HCT116 (cell line): ENCODE data around the gene MARCKSL1. TPM values are rescaled to one million over a fixed set of nuclear protein-coding genes. Genes with fewer than 3 reads are reported as not detected.

Experiments
- total RNA-seq: library from RNA; stranded (reverse); gene quantifications from one replicate; pipeline ENCODE4 v1.2.1, GENCODE V29; 2021; ENCODE audit not compliant: unreplicated experiment

The MARCKSL1 gene
- total RNA-seq, 1 experiment from 2014 or later = 127 TPM

Other genes starting within 250 kb of the MARCKSL1 start
- gene KPNA6, start 228.2 kb downstream of the MARCKSL1 start, total RNA-seq = 79.9 TPM
- gene TXLNA, start 156.6 kb downstream of the MARCKSL1 start, total RNA-seq = 37.2 TPM
- 5.9 TPM for gene CCDC28B, start 135.6 kb downstream of the MARCKSL1 start, total RNA-seq
- 4.7 TPM for gene IQCC, start 130.6 kb downstream of the MARCKSL1 start, total RNA-seq
- gene DCDC2B, start 127.1 kb downstream of the MARCKSL1 start, total RNA-seq = 0.27 TPM
- 12.3 TPM for gene TMEM234, start 113.9 kb downstream of the MARCKSL1 start, total RNA-seq
- gene EIF3I, start 113.8 kb downstream of the MARCKSL1 start, total RNA-seq = 323 TPM
- gene FAM167B, start 89.0 kb downstream of the MARCKSL1 start, total RNA-seq = 0.42 TPM
- gene LCK, start 85.0 kb downstream of the MARCKSL1 start, total RNA-seq = 0.79 TPM
- gene HDAC1, start 44.1 kb downstream of the MARCKSL1 start, total RNA-seq = 232 TPM
- 16.1 TPM for gene FAM229A, start 26.3 kb upstream of the MARCKSL1 start, total RNA-seq
- 1.6 TPM for gene TSSK3, start 26.3 kb upstream of the MARCKSL1 start, total RNA-seq
- 47.0 TPM for gene BSDC1, start 58.2 kb upstream of the MARCKSL1 start, total RNA-seq
- 0.25 TPM for gene ZBTB8B, start 128.8 kb upstream of the MARCKSL1 start, total RNA-seq
- gene ZBTB8A, start 203.2 kb upstream of the MARCKSL1 start, total RNA-seq = 9.7 TPM